ENCODE data around the gene TAAR6.
"Not testable (repeated sequence)": the region's sequence is repeated elsewhere in the genome, so short reads cannot be mapped to it uniquely, and the experiment has no call there.

TAAR6 gene

DNA sequence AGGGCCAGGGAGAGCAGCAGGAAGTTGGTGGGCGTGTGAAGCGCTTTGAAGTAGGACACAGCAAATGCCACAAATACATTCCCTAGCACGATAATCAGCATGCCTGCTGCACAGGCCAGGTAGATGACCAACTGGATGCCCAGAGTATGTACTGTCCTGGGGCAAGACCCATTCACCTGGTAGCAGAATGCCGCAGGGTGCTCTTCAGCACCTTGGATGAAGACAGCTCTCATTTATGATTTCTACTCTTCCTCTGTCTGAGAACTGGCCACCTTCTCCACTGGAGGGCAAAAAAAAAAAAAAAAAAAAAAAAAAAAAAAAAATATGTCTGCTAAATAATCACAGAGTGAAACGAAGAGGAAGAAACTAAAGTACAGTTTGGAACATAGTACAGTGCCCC, 19.3 kb downstream of the TAAR6 start, which contains the start of gene TAAR5:
Gene TAAR5, minus strand, starts transcription at position 288 of the 400 bp plus-strand sequence. Its CDS starts 55 bp downstream, at position 233.
- no peak for DNase-seq (ENCODE audit: low read depth in 2 of 2)

DNA sequence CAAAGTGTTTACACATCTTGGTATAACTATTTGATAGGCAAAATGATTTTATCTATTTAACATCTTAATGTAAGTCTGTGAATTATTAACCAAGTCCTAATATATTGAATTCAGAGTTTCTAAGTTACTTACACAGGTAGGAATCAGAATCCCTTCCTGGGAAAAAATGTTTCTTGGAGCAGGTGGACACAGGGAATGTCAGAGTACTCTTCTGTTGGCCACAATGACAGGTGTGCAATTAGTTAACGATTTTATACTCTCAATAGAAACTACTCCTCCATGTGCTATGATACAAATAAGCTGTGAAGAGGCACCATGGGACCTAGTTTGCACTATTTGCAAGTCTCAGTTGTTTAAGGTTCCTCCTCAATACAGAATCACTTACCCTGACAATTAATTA, 20.2 kb downstream of the TAAR6 start:
- DNase-seq (ENCODE audit: low read depth in 2 of 2) = no peak

- DNase-seq (ENCODE audit: low read depth in 2 of 2) = no peak
These were observed 22.7 kb downstream of the TAAR6 start for GRCh38 chr6:132592855-132593254.

DNA sequence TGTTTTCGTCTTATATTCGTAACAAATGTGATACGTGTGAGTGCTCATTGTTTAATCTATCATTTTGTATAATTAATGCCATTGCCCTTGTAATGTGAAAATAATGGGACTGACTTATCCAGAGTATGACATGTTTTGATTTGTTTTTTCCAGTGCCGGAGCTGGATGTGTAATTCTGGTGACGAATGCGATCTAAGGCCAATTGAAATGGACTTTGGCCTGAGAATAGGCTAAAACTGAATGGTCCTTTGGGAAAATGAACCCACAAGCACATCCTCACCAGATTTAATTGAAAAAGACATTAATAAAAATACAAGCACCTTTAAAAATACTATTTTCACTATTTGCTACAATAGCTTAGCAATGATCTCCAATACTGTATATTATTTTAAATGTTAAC, 26.1 kb downstream of the TAAR6 start:
- no peak for DNase-seq (ENCODE audit: low read depth in 2 of 2)

GRCh38 chr6:132598473-132598872, 28.4 kb downstream of the TAAR6 start:
- no peak for DNase-seq (ENCODE audit: low read depth in 2 of 2)

DNA sequence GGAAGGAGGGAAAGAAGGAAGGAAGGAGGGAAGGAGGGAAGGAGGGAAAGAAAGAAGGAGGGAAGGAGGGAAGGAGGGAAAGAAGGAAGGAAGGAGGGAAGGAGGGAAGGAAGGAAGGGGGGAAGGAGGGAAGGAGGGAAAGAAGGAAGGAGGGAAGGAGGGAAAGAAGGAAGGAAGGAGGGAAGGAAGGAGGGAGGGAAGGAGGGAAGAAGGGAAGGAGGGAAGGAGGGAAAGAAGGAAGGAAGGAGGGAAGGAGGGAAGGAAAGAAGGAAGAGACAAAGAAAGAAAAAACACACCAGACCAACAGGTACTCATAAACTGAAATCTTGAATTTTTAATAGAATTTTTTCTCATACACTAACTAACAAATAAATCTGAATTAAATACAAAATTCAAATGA, 30.8 kb downstream of the TAAR6 start:
- DNase-seq (ENCODE audit: low read depth in 2 of 2) = not testable (repeated sequence)

- no peak for DNase-seq (ENCODE audit: low read depth in 2 of 2)
These were observed 34.6 kb downstream of the TAAR6 start for GRCh38 chr6:132604635-132605152.

GRCh38 chr6:132607544-132608233, 37.6 kb downstream of the TAAR6 start:
- no peak for DNase-seq (ENCODE audit: low read depth in 2 of 2)

GRCh38 chr6:132611616-132612015, 41.5 kb downstream of the TAAR6 start:
- no peak for DNase-seq (ENCODE audit: low read depth in 2 of 2)

DNA sequence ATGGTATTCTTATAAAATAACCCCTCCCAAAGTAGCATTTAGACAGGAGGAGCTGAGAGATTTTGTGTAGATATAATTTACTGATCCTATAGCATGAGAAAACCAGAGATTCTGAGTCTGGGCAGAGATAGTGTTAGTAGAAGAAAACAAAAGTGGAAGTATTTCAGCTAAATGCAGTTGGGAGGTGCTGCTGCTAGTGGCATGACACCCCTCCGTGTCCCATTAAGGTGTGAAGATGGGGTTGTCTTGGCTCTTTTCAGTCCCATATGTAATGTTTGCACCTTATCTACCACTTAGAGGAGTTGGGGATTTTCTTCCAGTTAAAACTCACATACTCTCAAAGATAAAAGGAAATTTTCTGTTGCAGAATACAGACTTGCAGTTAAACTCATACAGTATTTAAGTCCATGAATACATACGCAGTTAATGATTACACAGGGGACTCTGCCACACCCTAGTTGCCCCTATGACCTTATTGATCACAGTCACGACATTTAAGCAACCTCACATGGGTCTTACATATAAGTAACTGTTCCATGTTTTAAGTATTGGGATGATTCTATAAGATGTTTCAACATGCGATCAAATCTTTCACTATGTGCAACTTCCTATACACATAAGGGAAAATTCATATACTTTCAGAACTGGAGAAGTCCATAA, 42.5 kb downstream of the TAAR6 start:
- DNase-seq (ENCODE audit: low read depth in 2 of 2) = no peak

GRCh38 chr6:132614554-132614953, 44.4 kb downstream of the TAAR6 start:
- no peak for DNase-seq (ENCODE audit: low read depth in 2 of 2)

GRCh38 chr6:132616677-132617076, 46.6 kb downstream of the TAAR6 start:
- DNase-seq (ENCODE audit: low read depth in 2 of 2) = no peak
